SK-N-SH (cell line): ENCODE results near the gene KCTD15. TPM values are rescaled to one million over a fixed set of nuclear protein-coding genes. Genes with fewer than 3 reads are reported as not detected.

Experiments used
- CTCF ChIA-PET: fragments of 300-600, 350-600 bp; formaldehyde crosslinking; extraction: SDS; loops from one replicate; lab custom pipeline; 2021; lab: Yijun Ruan, JAX
- POLR2A ChIA-PET: fragments of 350-600 bp; sonication (Branson Sonifier 250); formaldehyde crosslinking; extraction: SDS; loops from one replicate; lab custom pipeline; 2020; ENCODE audit warnings: antibody characterized with exemption, inconsistent platforms; lab: Yijun Ruan, JAX
- DNase-seq: peaks from one replicate; pipeline ENCODE4 v3.0.0; 2012
- H2AFZ ChIP-seq: fragments of 200-600 bp; sonication (generic); 2 replicates; pipeline ENCODE4 v1.8.1; 2016; ENCODE audit warnings: antibody characterized with exemption, mild to moderate bottlenecking, low read depth
- H3F3A ChIP-seq: fragments of 200-600 bp; sonication (generic); replicated peaks from 2 replicates; pipeline ENCODE3; 2016; ENCODE audit warnings: antibody characterized with exemption, mild to moderate bottlenecking; ENCODE audit not compliant: insufficient read depth
- H3K27ac ChIP-seq, 2 experiments: fragments of 200-500 bp in 1 of 2; fragments of 200-600 bp in 1 of 2; sonication (Bioruptor generic) in 1 of 2; sonication (generic), shearing (Covaris generic) in 1 of 2; 2 replicates each; pipeline versions ENCODE4 v1.5.1 to v1.6.1; 2014 to 2016; ENCODE audit warnings: low read depth in 2 of 2, inconsistent platforms in 1 of 2, low read length in 1 of 2, mild to moderate bottlenecking in 1 of 2, mixed read lengths in 1 of 2
- H3K27me3 ChIP-seq: fragments of 200-600 bp; sonication (generic), shearing (Covaris generic); 2 replicates; pipeline ENCODE4 v1.6.1; 2016; ENCODE audit warnings: mixed run types; ENCODE audit not compliant: insufficient read depth
- H3K36me3 ChIP-seq, 2 experiments: fragments of 200-500 bp in 1 of 2; fragments of 200-600 bp in 1 of 2; sonication (Bioruptor generic) in 1 of 2; sonication (generic) in 1 of 2; replicated peaks in 1 of 2; 2 replicates each; pipeline versions ENCODE3 to v1.5.1; 2014 to 2016; ENCODE audit warnings: low read length in 1 of 2, mild to moderate bottlenecking in 1 of 2; ENCODE audit not compliant: insufficient read depth in 2 of 2, control insufficient read depth in 1 of 2
- H3K4me1 ChIP-seq, 2 experiments: fragments of 200-500 bp in 1 of 2; fragments of 200-600 bp in 1 of 2; sonication (Bioruptor generic) in 1 of 2; sonication (generic), shearing (Covaris generic) in 1 of 2; 2 replicates each; pipeline versions ENCODE4 v1.5.1 to v1.6.1; 2014 to 2016; ENCODE audit warnings: low read depth in 1 of 2, low read length in 1 of 2, mixed run types in 1 of 2; ENCODE audit not compliant: insufficient read depth in 2 of 2, control insufficient read depth in 1 of 2
- H3K4me2 ChIP-seq: fragments of 200-600 bp; sonication (generic), shearing (Covaris generic); 2 replicates; pipeline ENCODE4 v1.6.1; 2017; ENCODE audit warnings: mixed run types
- H3K4me3 ChIP-seq, 2 experiments: fragments of 200-500 bp in 1 of 2; fragments of 200-600 bp in 1 of 2; sonication (Bioruptor generic) in 1 of 2; sonication (generic), shearing (Covaris generic) in 1 of 2; 2 replicates each; pipeline versions ENCODE4 v1.5.1 to v1.8.1; 2014 to 2016; ENCODE audit warnings: low read depth in 2 of 2, inconsistent platforms in 1 of 2, low read length in 1 of 2, mild to moderate bottlenecking in 1 of 2, mixed read lengths in 1 of 2, moderate library complexity in 1 of 2
- H3K79me2 ChIP-seq: fragments of 200-600 bp; sonication (generic); 2 replicates; pipeline ENCODE4 v1.8.1; 2017; ENCODE audit warnings: mild to moderate bottlenecking; ENCODE audit not compliant: insufficient read depth
- H3K9ac ChIP-seq: fragments of 200-600 bp; sonication (generic); 2 replicates; pipeline ENCODE4 v1.6.1; 2017; ENCODE audit warnings: mixed run types
- H3K9me2 ChIP-seq: fragments of 200-600 bp; sonication (generic); 2 replicates; pipeline ENCODE4 v1.6.1; 2017; ENCODE audit warnings: mixed run types
- H3K9me3 ChIP-seq: fragments of 200-600 bp; sonication (generic); 2 replicates; pipeline ENCODE4 v1.6.1; 2017; ENCODE audit warnings: mixed run types, mild to moderate bottlenecking, moderate library complexity
- H4K20me1 ChIP-seq: fragments of 200-600 bp; sonication (generic); 2 replicates; pipeline ENCODE4 v1.6.1; 2017; ENCODE audit warnings: mild to moderate bottlenecking, mixed run types; ENCODE audit not compliant: insufficient read depth
- CHD2 ChIP-seq: fragments of 150-350 bp; IDR thresholded peaks from 2 replicates; pipeline ENCODE4 v1.6.1; 2018; ENCODE audit warnings: low read length; ENCODE audit not compliant: partially characterized antibody
- CTCF ChIP-seq: fragments of 200-600 bp; sonication (generic); IDR thresholded peaks from 2 replicates; pipeline ENCODE4 v1.6.1; 2017; ENCODE audit warnings: antibody characterized with exemption, mild to moderate bottlenecking, moderate library complexity
- GABPA ChIP-seq: IDR thresholded peaks from 2 replicates; pipeline ENCODE4 v1.4.0; 2012; ENCODE audit warnings: low read depth, mild to moderate bottlenecking
- IRF3 ChIP-seq: fragments of 150-350 bp; IDR thresholded peaks from 2 replicates; pipeline ENCODE4 v1.6.1; 2016; ENCODE audit warnings: mild to moderate bottlenecking, low read depth, low read length
- MAX ChIP-seq: IDR thresholded peaks from 2 replicates; pipeline ENCODE4 v1.4.0; 2012; ENCODE audit warnings: low read depth
- NFIC ChIP-seq: IDR thresholded peaks from 2 replicates; pipeline ENCODE4 v1.4.0; 2012; ENCODE audit warnings: borderline replicate concordance
- REST ChIP-seq: IDR thresholded peaks from 2 replicates; pipeline ENCODE4 v1.6.1; 2012; ENCODE audit warnings: mild to moderate bottlenecking, low read depth, low read length, moderate library complexity
- RFX5 ChIP-seq: IDR thresholded peaks from 2 replicates; pipeline ENCODE4 v1.6.1; 2012; ENCODE audit warnings: mild to moderate bottlenecking, improper control_type of control experiment, low read length
- RXRA ChIP-seq: IDR thresholded peaks from 2 replicates; pipeline ENCODE4 v1.4.0; 2012; ENCODE audit warnings: low read depth, mild to moderate bottlenecking, borderline replicate concordance
- SIN3A ChIP-seq: IDR thresholded peaks from 2 replicates; pipeline ENCODE4 v1.6.1; 2012; ENCODE audit warnings: low read depth, mild to moderate bottlenecking, low read length, moderate library complexity, borderline replicate concordance
- SMC3 ChIP-seq: IDR thresholded peaks from 2 replicates; pipeline ENCODE4 v1.6.1; 2012; ENCODE audit warnings: low read depth, low read length, improper control_type of control experiment
- WGBS: methylation state at CpG from one replicate; pipeline ENCODE4 v1.1.6; 2017; ENCODE audit warnings: low lambda C conversion rate; 5-methylcytosine and 5-hydroxymethylcytosine counted together
- polyA plus RNA-seq, 3 experiments: library from polyadenylated mRNA; depleted of rRNA; stranded (reverse); fragments of >200 nt; gene quantifications; 2 replicates each; pipeline ENCODE4 v1.2.3, GENCODE V29; 2012

The KCTD15 gene
- polyA plus RNA-seq, 1 of the 3 experiments (the other 2 are of a cell fraction): 15.5 TPM

GRCh38 chr19:33805313-33805712 lies 8.6 kb downstream of the KCTD15 start (continued):
- TF ChIP-seq SIN3A: no peak
- no peak for TF ChIP-seq RFX5
- TF ChIP-seq RXRA: no peak
- no peak for TF ChIP-seq MAX

- ChIA-PET POLR2A (no interaction called here), CTCF (interaction anchor here (0.6 to 2.7 kb wide), 5 partner anchors 9 to 130 kb away, joined by 3 to 8 read pairs (median 5); partner anchors contain the start of gene KCTD15)
- Histone ChIP-seq H3K4me2 (no peak overlapping the region), H3K4me3 (no peak overlapping the region), H3F3A (no peaks in the 10 kb centered on the region), H3K9ac (no peak overlapping the region), H2AFZ (no peak overlapping the region), H3K9me3 (no peaks in the 10 kb centered on the region), H3K36me3 (peaks cover 0 to 8% of the 10 kb centered on the region in 2 experiments), H3K9me2 (no peaks in the 10 kb centered on the region), H3K79me2 (no peaks in the 10 kb centered on the region), H3K4me1 (peaks cover 0 to 13% of the 10 kb centered on the region in 2 experiments; a peak in 1 of 4 replicates), H3K27ac (no peak overlapping the region), H4K20me1 (no peaks in the 10 kb centered on the region), H3K27me3 (no peaks in the 10 kb centered on the region)
- DNase-seq: no peak
- no peak for TF ChIP-seq GABPA
- no peak for TF ChIP-seq REST
- TF ChIP-seq IRF3: no peak
- no peak for TF ChIP-seq SMC3
- no peak for TF ChIP-seq CHD2
- no peak for TF ChIP-seq NFIC
- TF ChIP-seq RXRA: no peak
- TF ChIP-seq CTCF: no peak
- 85% methylated on average over 9 of the region's 9 CpGs for WGBS
Observed at GRCh38 chr19:33805840-33806433, 9.3 kb downstream of the KCTD15 start.
